HG03175 (cell line): ENCODE measurements around the gene CFAP92.

Experiments used
- ATAC-seq: cut with Tn5 transposase; IDR thresholded peaks from one replicate; pipeline ENCODE4 v1.9.1; 2021; ENCODE audit warnings: mild to moderate bottlenecking, moderate library complexity; ENCODE audit not compliant: unreplicated experiment

CFAP92 gene

DNA sequence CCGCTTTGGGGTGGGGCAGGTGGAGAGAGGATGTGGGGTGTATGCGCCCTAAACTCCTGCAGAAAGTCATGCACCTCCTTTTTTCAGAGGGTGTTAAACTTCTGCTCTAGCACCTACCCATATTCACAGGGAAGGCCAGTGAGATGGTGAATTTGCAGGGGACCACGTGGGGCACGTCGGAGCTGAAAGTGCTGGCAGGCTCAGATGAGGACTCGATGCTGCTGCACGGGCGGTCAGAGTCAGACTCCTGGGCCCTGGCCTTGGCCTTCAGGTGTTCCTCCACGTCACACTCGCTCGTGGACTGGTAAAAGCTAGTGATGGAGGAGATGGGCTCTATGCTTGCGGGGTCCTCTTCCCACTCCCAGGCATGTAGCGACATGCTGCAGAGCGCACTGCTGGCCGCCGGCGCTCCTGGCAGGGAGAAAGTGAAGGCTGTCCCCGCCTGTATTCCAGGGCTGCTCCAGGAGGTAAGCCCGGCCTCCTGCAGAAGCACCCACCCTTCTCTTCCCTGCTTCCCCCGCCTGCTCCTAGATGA is 883 bp downstream of the CFAP92 start:
- no peak for ATAC-seq

DNA sequence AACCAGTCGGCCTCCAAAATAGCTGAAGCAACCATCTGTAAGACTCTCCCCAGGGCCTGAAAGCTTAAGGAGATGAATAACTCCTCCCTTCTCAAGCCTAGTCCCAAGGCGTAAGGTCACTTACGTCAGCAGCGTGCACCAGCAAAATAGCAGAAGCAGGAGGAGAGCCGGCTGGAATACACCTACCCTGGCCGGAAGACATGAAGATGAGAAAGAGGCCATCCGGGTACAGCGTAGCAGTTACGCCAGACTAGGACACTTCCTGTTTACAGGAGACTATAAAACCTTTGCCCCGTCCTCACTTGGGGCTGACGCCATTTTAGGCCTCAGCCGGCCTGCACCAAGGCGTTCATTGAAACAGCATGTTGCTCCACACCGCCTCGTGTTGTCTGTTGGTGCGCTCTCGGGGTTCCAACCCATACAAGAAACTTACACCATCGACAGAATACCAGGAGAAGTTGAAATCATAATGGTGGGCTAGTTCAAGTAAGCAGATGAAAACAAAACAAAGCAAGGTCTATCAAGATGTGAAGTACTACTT is 2.5 kb downstream of the CFAP92 start:
- ATAC-seq = no peak

GRCh38 chr3:128988286-128988685 is 5.6 kb downstream of the CFAP92 start:
- no peak for ATAC-seq

- ATAC-seq = no peak
These were observed 6.4 kb downstream of the CFAP92 start for GRCh38 chr3:128987302-128988100.

GRCh38 chr3:128984596-128984995 is 9.3 kb downstream of the CFAP92 start:
- ATAC-seq = no peak

DNA sequence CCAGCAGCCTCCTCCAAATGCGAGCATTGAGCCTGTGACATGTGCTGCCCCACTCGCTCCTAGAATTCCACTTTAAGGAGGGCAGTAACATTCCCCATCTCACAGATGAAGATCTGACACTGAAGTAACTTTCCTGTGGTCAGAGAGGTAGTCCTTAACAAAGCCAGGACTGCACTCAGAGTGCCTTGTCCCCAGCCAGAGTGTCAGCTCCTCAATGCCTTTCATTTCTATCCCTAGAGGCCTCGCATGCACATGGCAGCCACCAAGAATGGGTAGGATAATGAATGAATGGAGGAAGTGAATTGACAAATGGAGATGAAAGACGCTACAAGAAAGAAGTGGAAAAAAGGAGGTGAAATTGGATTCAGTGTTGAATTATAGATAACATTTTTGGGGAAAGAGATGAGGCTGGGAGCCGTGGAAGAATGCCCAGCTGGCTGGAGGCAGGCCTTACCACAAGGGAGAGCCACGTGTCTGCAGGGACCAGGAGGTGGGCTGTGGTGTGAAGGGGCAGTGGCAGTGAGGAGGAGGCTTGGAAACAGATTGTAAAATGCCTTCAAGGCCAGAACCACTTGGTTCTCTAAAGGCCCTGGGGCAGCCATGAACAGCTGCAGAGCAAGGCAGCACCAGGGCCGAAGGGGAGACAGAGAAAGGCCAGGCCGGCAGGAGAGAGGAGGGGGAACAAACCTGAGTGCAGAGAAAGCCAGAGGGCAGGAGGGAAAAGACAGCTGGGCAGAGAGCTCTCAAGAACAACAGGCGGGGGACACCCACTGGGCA is 10.4 kb downstream of the CFAP92 start:
- no peak for ATAC-seq

GRCh38 chr3:128975276-128975675 is 18.6 kb downstream of the CFAP92 start:
- no peak for ATAC-seq

GRCh38 chr3:128973988-128974564 is 19.8 kb downstream of the CFAP92 start:
- ATAC-seq = no peak

DNA sequence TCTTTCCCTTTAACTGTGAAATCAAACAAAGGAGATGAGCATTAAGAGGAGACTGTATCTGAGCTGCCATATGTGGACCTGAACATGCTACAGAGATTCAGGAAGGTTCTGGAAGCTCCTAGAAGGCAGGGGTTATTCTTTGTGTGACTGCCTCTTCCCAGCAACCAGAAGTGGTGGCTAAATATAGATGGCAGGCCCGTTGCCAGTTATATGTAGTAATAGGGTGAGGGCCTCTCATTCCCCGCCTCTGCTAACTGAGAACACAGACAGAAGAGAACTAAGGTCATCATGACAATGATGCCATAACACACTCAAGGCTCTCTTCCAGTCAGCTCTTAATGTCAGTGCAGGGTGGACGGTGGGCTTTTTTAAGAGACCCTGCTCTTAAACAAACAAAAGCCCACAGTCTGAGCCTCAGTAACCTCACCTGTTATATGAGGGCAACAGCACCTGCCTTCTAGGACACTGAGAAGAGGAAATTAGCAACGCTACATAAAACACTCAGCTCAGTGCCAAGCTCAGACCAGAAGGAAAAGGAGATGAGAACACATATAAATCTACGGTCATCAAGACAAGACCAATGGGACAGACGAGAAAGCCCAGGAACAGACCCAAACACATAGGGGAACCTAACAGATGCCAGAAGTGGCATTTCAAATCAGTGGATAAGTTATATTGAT is 22.3 kb downstream of the CFAP92 start:
- ATAC-seq = no peak

GRCh38 chr3:128970740-128971047 is 23.2 kb downstream of the CFAP92 start:
- ATAC-seq = no peak

GRCh38 chr3:128969993-128970739 is 23.7 kb downstream of the CFAP92 start:
- no peak for ATAC-seq

- ATAC-seq = no peak
These were observed 26.0 kb downstream of the CFAP92 start for GRCh38 chr3:128967748-128968355.

- ATAC-seq = no peak
These were observed 28.1 kb downstream of the CFAP92 start for GRCh38 chr3:128965818-128966217.

GRCh38 chr3:128965280-128965679 is 28.6 kb downstream of the CFAP92 start:
- ATAC-seq = no peak

GRCh38 chr3:128956440-128956839 is 37.4 kb downstream of the CFAP92 start:
- no peak for ATAC-seq

DNA sequence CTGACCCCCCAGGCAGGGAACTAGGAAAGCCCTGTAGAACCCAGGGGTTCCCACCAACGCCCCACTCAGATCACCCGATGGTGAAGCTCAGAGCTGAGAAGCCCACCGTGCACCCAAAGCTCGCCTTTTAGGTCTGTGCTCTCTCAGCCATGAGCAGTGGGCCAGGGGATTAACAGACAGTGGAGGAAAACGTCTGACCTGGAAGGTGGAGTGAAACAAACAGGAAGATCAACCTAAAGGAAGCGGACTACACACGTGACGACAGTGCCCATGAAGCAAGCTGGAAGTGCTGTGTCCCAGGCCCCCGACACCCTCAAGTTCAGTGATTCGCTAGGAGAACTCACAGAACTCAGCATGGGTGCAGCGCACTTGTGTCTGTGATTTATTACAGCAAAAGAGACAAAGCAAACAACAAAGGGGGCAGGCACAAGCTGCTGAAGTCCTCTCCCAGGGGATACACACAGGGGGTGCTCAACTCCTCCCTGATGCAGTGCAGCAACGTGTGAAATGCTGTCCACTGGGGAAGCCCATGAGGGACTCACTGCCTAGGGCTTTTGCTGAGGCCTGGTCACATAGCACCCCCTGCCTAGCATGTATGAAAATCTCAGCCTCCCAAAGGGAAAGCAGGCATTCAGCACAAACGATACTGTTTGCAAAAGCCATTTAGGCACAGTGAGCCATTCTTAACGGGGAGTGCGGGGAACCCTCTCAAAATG is 43.5 kb downstream of the CFAP92 start:
- ATAC-seq = no peak

- ATAC-seq = no peak
These were observed 44.7 kb downstream of the CFAP92 start for GRCh38 chr3:128949158-128949557.

GRCh38 chr3:128946411-128946810 is 47.5 kb downstream of the CFAP92 start:
- ATAC-seq = no peak

DNA sequence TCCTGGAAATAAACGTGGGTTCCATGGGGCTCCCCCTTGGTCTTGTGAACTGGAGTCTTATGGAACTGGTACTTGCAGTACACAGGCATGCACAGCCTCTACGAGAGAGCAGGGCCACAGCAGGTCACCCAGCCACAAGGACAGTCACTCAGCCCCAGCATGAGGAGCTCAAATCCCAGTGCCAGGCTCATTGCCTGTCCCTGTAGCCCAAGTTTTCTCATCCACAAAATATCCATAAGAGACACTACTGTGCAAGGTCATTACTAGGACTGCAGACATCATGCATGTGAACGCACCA is 48.0 kb downstream of the CFAP92 start:
- no peak for ATAC-seq
